ENCODE results near the gene RCSD1.

- TF ChIP-seq, protein P1, sequence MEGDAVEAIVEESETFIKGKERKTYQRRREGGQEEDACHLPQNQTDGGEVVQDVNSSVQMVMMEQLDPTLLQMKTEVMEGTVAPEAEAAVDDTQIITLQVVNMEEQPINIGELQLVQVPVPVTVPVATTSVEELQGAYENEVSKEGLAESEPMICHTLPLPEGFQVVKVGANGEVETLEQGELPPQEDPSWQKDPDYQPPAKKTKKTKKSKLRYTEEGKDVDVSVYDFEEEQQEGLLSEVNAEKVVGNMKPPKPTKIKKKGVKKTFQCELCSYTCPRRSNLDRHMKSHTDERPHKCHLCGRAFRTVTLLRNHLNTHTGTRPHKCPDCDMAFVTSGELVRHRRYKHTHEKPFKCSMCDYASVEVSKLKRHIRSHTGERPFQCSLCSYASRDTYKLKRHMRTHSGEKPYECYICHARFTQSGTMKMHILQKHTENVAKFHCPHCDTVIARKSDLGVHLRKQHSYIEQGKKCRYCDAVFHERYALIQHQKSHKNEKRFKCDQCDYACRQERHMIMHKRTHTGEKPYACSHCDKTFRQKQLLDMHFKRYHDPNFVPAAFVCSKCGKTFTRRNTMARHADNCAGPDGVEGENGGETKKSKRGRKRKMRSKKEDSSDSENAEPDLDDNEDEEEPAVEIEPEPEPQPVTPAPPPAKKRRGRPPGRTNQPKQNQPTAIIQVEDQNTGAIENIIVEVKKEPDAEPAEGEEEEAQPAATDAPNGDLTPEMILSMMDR (IDR thresholded peaks at IDR 0.05) = no peak
- TF ChIP-seq NR1H2 (CRISPR knock-in tag; IDR thresholded peaks at IDR 0.05) (no peak), KAT7 (CRISPR knock-in tag; IDR thresholded peaks at IDR 0.05; ENCODE audit: borderline replicate concordance) (no peak)
Observed at GRCh38 chr1:167750641-167751040, 120.6 kb downstream of the RCSD1 start.

Measured in WTC11 (cell line).